Caco-2 (cell line): ENCODE results near the gene BTBD9. TPM values are rescaled to one million over a fixed set of nuclear protein-coding genes. Genes with fewer than 3 reads are reported as not detected.
A peak's percentile ranks its signal among the peaks of the same experiment; 100 is the strongest.

Experiments
- BruUV-seq: library from RNA; stranded (reverse); fragments of 400-500 nt; replicated peaks from 2 replicates; lab custom pipeline; 2021; lab: Mats Ljungman, UMichigan
- CTCF ChIA-PET: fragments of 300-600 bp; sonication (Branson Sonifier 250); formaldehyde crosslinking; loops from one replicate; lab custom pipeline; 2022; ENCODE audit warnings: antibody characterized with exemption; lab: Charles Lee
- POLR2A ChIA-PET: fragments of 300-600 bp; sonication (Branson Sonifier 250); formaldehyde crosslinking; loops from one replicate; lab custom pipeline; 2022; ENCODE audit warnings: antibody characterized with exemption; lab: Charles Lee
- DNase-seq, 2 experiments: peaks; one replicate each; pipeline versions ENCODE4 v3.0.0 to v3.0.0-alpha.2; 2020 to 2022
- H3K27me3 ChIP-seq: replicated peaks from 2 replicates; pipeline ENCODE4 v1.6.0; 2011; ENCODE audit warnings: low read length; ENCODE audit not compliant: control insufficient read depth, insufficient read depth
- H3K36me3 ChIP-seq: 2 replicates; pipeline ENCODE4 v1.5.1; 2011; ENCODE audit warnings: low read length; ENCODE audit not compliant: control insufficient read depth, insufficient read depth
- H3K4me1 ChIP-seq: fragments of 250-450 bp; sonication (Bioruptor Pico); 2 replicates; pipeline ENCODE4 v1.5.1; 2020; ENCODE audit warnings: mild to moderate bottlenecking
- H3K4me3 ChIP-seq: 2 replicates; pipeline ENCODE4 v1.5.1; 2011; ENCODE audit warnings: low read depth, mild to moderate bottlenecking, control low read depth, low read length
- H3K9me3 ChIP-seq: fragments of 250-450 bp; sonication (Bioruptor Pico); 2 replicates; pipeline ENCODE4 v1.5.1; 2020; ENCODE audit warnings: mild to moderate bottlenecking, moderate library complexity
- H3K27ac Mint-ChIP-seq: one replicate; pipeline ENCODE4 v1.8.0; 2022; ENCODE audit warnings: mixed read lengths; ENCODE audit not compliant: unreplicated experiment
- H3K27me3 Mint-ChIP-seq: one replicate; pipeline ENCODE4 v1.8.0; 2022; ENCODE audit warnings: mixed read lengths; ENCODE audit not compliant: insufficient read depth, unreplicated experiment
- H3K36me3 Mint-ChIP-seq: one replicate; pipeline ENCODE4 v1.8.0; 2022; ENCODE audit warnings: mild to moderate bottlenecking, mixed read lengths; ENCODE audit not compliant: insufficient read depth, unreplicated experiment
- H3K4me1 Mint-ChIP-seq: one replicate; pipeline ENCODE4 v1.8.0; 2022; ENCODE audit warnings: low read depth, mixed read lengths; ENCODE audit not compliant: unreplicated experiment
- H3K4me3 Mint-ChIP-seq: one replicate; pipeline ENCODE4 v1.8.0; 2022; ENCODE audit warnings: mild to moderate bottlenecking, moderate library complexity, mixed read lengths; ENCODE audit not compliant: unreplicated experiment
- H3K9me3 Mint-ChIP-seq: one replicate; pipeline ENCODE4 v1.8.0; 2022; ENCODE audit warnings: mixed read lengths; ENCODE audit not compliant: unreplicated experiment
- intact Hi-C: fragments of 100-400 bp; cut with micrococcal nuclease; formaldehyde crosslinking; loops from one replicate; pipeline ENCODE4 v1.10.0; 2022; ENCODE audit not compliant: unreplicated experiment
- total RNA-seq: library from RNA; stranded (reverse); gene quantifications from 2 replicates; pipeline ENCODE4 v1.2.3, GENCODE V29; 2022
- TF ChIP-seq, protein P1 (sequence below), 2 experiments: fragments of 200-600 bp in 1 of 2; IDR thresholded peaks; 1 replicate in 1 of 2; 2 replicates in 1 of 2; pipeline versions ENCODE4 v1.5.1 to v1.8.0; 2011 to 2022; ENCODE audit warnings: antibody characterized with exemption in 1 of 2, control low read depth in 1 of 2, inconsistent platforms in 1 of 2, low read depth in 1 of 2, low read length in 1 of 2, mild to moderate bottlenecking in 1 of 2, moderate library complexity in 1 of 2; ENCODE audit not compliant: insufficient read depth in 1 of 2, severe bottlenecking in 1 of 2, unreplicated experiment in 1 of 2

BTBD9 gene
- total RNA-seq, 1 experiment from 2014 or later: 19.6 TPM

DNA sequence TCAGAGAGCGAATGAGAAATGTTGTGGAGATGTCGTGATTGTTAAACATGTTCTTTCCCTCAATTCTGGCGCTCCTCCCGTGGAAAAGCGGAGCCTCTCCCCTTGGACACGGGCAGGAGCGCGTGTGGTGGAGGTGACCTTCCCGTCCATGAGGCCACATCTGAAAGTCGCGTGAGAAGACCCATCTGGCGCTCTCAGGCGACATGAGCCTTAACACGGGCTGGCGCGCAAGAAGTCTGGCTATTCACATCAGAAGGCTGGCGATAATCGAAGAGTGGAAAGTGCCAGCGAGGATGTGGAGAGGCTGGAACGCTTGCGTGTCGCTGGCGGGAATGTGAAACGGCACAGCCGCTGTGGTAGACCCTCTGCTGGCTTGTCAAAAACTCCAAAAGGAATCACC lies 478.9 kb downstream of the BTBD9 start:
- ChIA-PET POLR2A (no interaction called here), CTCF (no interaction called here)
- no peaks in the 10 kb centered on the region; the same call in 1 of the 2 replicates for H3K27me3 ChIP-seq
- no peaks in the 10 kb centered on the region for H3K36me3 ChIP-seq
- H3K4me1 ChIP-seq: no peaks in the 10 kb centered on the region
- no peaks in the 10 kb centered on the region for H3K4me1 Mint-ChIP-seq
- H3K4me3 Mint-ChIP-seq: no peak overlapping the region
- intact Hi-C loops: no loop called here
- no peaks in the 10 kb centered on the region for H3K27me3 Mint-ChIP-seq
- H3K9me3 ChIP-seq: no peaks in the 10 kb centered on the region
- TF ChIP-seq, protein P1, sequence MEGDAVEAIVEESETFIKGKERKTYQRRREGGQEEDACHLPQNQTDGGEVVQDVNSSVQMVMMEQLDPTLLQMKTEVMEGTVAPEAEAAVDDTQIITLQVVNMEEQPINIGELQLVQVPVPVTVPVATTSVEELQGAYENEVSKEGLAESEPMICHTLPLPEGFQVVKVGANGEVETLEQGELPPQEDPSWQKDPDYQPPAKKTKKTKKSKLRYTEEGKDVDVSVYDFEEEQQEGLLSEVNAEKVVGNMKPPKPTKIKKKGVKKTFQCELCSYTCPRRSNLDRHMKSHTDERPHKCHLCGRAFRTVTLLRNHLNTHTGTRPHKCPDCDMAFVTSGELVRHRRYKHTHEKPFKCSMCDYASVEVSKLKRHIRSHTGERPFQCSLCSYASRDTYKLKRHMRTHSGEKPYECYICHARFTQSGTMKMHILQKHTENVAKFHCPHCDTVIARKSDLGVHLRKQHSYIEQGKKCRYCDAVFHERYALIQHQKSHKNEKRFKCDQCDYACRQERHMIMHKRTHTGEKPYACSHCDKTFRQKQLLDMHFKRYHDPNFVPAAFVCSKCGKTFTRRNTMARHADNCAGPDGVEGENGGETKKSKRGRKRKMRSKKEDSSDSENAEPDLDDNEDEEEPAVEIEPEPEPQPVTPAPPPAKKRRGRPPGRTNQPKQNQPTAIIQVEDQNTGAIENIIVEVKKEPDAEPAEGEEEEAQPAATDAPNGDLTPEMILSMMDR (IDR thresholded peaks at IDR 0.05; ENCODE audit: insufficient read depth in 1 of 2, low read depth in 1 of 2, low read length in 1 of 2, severe bottlenecking in 1 of 2, unreplicated experiment in 1 of 2): no peak
- H3K9me3 Mint-ChIP-seq: no peaks in the 10 kb centered on the region
- no peak for DNase-seq
- no peak overlapping the region for H3K27ac Mint-ChIP-seq
- peaks cover 54% of the 10 kb centered on the region for H3K36me3 Mint-ChIP-seq
- no TSS peak for BruUV-seq
- no peak overlapping the region for H3K4me3 ChIP-seq

DNA sequence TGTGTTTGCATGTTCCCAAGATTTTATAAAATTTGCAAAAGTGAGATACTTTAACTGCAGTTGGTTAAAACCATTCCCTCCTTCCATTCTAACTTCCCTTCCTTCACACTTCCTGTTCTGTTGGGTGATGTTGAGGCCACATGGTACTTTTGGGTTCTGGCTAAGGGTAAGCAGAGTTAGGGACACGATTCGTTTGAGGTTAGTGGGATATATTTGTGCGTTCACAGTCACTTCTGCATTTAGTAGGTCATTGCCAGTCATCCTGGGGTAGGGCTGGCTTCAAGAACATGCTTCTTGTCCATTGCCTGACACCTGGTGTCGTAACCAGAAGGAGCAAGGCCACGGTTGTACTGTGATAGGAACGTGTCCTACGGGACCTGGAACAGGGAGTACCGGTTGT lies 480.1 kb downstream of the BTBD9 start:
- intact Hi-C loops: no loop called here
- POLR2A ChIA-PET: no interaction called here
- Histone ChIP-seq H3K27me3 (no peaks in the 10 kb centered on the region; the same call in 1 of the 2 replicates), H3K4me1 (no peaks in the 10 kb centered on the region), H3K4me3 (no peak overlapping the region), H3K36me3 (no peaks in the 10 kb centered on the region), H3K9me3 (no peaks in the 10 kb centered on the region)
- no peak for DNase-seq
- CTCF ChIA-PET: no interaction called here
- H3K27me3 Mint-ChIP-seq: no peaks in the 10 kb centered on the region
- H3K27ac Mint-ChIP-seq: no peak overlapping the region
- no peaks in the 10 kb centered on the region for H3K9me3 Mint-ChIP-seq
- H3K4me1 Mint-ChIP-seq: no peaks in the 10 kb centered on the region
- H3K36me3 Mint-ChIP-seq: peaks cover 61% of the 10 kb centered on the region
- H3K4me3 Mint-ChIP-seq: no peak overlapping the region
- TF ChIP-seq, protein P1 (IDR thresholded peaks at IDR 0.05; ENCODE audit: insufficient read depth in 1 of 2, low read depth in 1 of 2, low read length in 1 of 2, severe bottlenecking in 1 of 2, unreplicated experiment in 1 of 2): no peak
- BruUV-seq: no TSS peak

DNA sequence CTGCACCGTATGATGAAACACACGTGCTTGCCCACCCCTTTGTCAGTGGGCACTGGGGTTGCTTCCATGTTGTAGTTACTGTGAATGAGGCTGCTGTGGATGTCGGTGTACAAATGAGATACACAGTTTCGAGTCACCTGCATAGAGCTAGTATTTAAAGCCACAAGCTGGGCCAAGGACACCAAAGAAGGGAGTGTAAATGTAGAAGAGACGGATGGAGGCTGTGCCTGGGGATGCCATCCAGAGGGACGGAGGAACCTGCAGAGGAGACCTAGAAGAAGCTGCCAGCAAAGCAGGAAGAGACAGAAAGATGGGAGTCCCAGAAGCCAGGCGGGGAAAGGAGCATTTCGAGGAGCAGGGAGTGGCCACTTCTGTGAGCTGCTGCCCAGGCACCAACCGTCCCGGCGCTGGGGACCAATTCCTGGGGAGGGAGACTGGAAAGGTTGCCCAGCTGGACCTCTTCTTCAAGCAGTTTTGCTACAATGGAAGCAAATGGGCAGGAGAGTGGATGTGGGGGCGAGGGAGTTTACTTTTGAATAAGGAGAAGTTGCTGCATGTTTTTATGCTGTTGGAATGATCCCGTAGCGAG lies 480.9 kb downstream of the BTBD9 start:
- POLR2A ChIA-PET: no interaction called here
- Histone ChIP-seq H3K27me3 (no peaks in the 10 kb centered on the region; the same call in 1 of the 2 replicates), H3K36me3 (no peaks in the 10 kb centered on the region), H3K4me1 (no peaks in the 10 kb centered on the region), H3K9me3 (no peaks in the 10 kb centered on the region), H3K4me3 (no peak overlapping the region)
- H3K36me3 Mint-ChIP-seq: peaks cover 56% of the 10 kb centered on the region
- no peaks in the 10 kb centered on the region for H3K27me3 Mint-ChIP-seq
- intact Hi-C loops: no loop called here
- DNase-seq: no peak
- H3K4me3 Mint-ChIP-seq: no peak overlapping the region
- H3K9me3 Mint-ChIP-seq: no peaks in the 10 kb centered on the region
- no TSS peak for BruUV-seq
- CTCF ChIA-PET: no interaction called here
- H3K4me1 Mint-ChIP-seq: no peaks in the 10 kb centered on the region
- peak overlapping the region; percentile 8 for H3K27ac Mint-ChIP-seq
- TF ChIP-seq, protein P1 (IDR thresholded peaks at IDR 0.05; ENCODE audit: insufficient read depth in 1 of 2, low read depth in 1 of 2, low read length in 1 of 2, severe bottlenecking in 1 of 2, unreplicated experiment in 1 of 2): no peak
